Activated CD8-positive, alpha-beta T cell treated with anti-CD3 and anti-CD28 coated beads for 36 hours (primary cell): ENCODE results near the gene LIMS2. TPM values are rescaled to one million over a fixed set of nuclear protein-coding genes. Genes with fewer than 3 reads are reported as not detected.

Experiments used
- ATAC-seq: fragments of 200-7000 bp; cut with Tn5 transposase; one replicate; pipeline ENCODE4 v1.10.0; 2021; ENCODE audit warnings: mild to moderate bottlenecking, moderate library complexity
- CTCF ChIA-PET: fragments of 350-600 bp; sonication (Branson Sonifier 250); formaldehyde crosslinking; loops from one replicate; lab custom pipeline; 2021; ENCODE audit warnings: antibody characterized with exemption; lab: Charles Lee
- POLR2A ChIA-PET: fragments of 350-600 bp; sonication (Branson Sonifier 250); formaldehyde crosslinking; loops from one replicate; lab custom pipeline; 2021; ENCODE audit warnings: antibody characterized with exemption; lab: Charles Lee
- DNase-seq: peaks from one replicate; pipeline ENCODE4 v3.0.0-alpha.2; 2020
- H3K27ac Mint-ChIP-seq: one replicate; pipeline ENCODE4 v1.8.0; 2021; ENCODE audit warnings: mild to moderate bottlenecking, mixed read lengths
- H3K27me3 Mint-ChIP-seq: one replicate; pipeline ENCODE4 v1.8.0; 2021; ENCODE audit warnings: mixed read lengths
- H3K36me3 Mint-ChIP-seq: one replicate; pipeline ENCODE4 v1.8.0; 2021; ENCODE audit warnings: low read depth, mixed read lengths
- H3K4me1 Mint-ChIP-seq: one replicate; pipeline ENCODE4 v1.8.0; 2021; ENCODE audit warnings: low read depth, mixed read lengths
- H3K4me3 Mint-ChIP-seq: one replicate; pipeline ENCODE4 v1.8.0; 2021; ENCODE audit warnings: mild to moderate bottlenecking, moderate library complexity, mixed read lengths
- H3K9me3 Mint-ChIP-seq: one replicate; pipeline ENCODE4 v1.8.0; 2021; ENCODE audit warnings: mixed read lengths
- intact Hi-C: fragments of 100-400 bp; cut with micrococcal nuclease; formaldehyde crosslinking; loops from one replicate; pipeline ENCODE4 v1.10.0; 2022
- total RNA-seq, 2 experiments: library from RNA; stranded (reverse); gene quantifications; one replicate each; pipeline ENCODE4 v1.2.3, GENCODE V29; 2021
- TF ChIP-seq, protein P1 (sequence below): fragments of 200-600 bp; IDR thresholded peaks from one replicate; pipeline ENCODE4 v1.8.0; 2022; ENCODE audit warnings: antibody characterized with exemption, mild to moderate bottlenecking

Gene LIMS2
- total RNA-seq, 2 experiments from 2014 or later = 22.1 to 23.6 TPM

DNA sequence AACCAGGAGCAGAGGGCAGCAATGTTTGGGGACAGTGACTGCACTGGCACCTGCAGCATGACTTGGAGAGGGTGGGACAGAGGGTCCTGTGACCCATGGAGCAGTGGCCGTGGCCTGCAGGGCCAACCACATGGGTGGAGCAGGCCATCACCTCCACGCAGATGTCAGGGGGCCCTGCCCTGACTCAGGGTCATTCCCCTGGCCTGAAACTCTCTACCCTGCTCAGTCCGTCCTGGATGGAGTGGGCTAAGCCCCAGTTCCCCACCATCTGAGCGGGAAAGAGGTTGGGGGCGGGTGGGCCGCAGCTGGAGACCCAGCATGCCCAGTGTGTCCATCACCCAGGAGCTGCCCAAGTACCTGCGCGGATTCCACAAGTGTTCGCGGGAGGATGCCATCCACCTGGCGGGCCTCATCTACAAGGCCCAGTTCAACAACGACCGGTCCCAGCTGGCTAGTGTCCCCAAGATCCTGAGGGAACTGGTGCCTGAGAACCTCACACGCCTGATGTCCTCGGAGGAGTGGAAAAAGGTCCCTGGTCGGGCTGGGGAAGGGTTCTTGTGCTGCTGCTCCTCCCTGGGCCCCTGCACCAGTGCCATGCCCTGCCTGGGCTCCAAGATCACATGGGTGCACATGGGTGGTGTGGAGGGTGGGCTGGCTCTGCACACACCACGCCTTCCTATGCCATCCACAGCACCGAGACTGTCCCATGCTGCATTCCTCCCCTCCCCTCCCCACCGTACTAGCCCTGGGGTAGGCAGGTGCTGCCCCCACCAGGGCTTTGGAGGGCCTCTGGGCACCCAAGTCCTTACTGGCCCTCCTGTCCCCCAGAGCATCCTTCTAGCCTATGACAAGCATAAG is 39.7 kb downstream of the LIMS2 start:
- Mint-ChIP-seq H3K4me3 (no peak overlapping the region), H3K36me3 (no peaks in the 10 kb centered on the region), H3K27me3 (no peaks in the 10 kb centered on the region), H3K27ac (no peak overlapping the region), H3K9me3 (no peaks in the 10 kb centered on the region), H3K4me1 (peaks cover 61% of the 10 kb centered on the region)
- intact Hi-C loops = no loop called here
- DNase-seq = no peak
- ChIA-PET CTCF (interaction anchor here (5.9 kb wide), 1 partner anchor 44 kb away, joined by 39 read pairs; no protein-coding TSS in a partner anchor), POLR2A (no interaction called here)
- TF ChIP-seq, protein P1, sequence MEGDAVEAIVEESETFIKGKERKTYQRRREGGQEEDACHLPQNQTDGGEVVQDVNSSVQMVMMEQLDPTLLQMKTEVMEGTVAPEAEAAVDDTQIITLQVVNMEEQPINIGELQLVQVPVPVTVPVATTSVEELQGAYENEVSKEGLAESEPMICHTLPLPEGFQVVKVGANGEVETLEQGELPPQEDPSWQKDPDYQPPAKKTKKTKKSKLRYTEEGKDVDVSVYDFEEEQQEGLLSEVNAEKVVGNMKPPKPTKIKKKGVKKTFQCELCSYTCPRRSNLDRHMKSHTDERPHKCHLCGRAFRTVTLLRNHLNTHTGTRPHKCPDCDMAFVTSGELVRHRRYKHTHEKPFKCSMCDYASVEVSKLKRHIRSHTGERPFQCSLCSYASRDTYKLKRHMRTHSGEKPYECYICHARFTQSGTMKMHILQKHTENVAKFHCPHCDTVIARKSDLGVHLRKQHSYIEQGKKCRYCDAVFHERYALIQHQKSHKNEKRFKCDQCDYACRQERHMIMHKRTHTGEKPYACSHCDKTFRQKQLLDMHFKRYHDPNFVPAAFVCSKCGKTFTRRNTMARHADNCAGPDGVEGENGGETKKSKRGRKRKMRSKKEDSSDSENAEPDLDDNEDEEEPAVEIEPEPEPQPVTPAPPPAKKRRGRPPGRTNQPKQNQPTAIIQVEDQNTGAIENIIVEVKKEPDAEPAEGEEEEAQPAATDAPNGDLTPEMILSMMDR = no peak
- no peak for ATAC-seq

- ChIA-PET CTCF (interaction anchor here (5.9 kb wide), 1 partner anchor 43 kb away, joined by 39 read pairs; no protein-coding TSS in a partner anchor), POLR2A (no interaction called here)
- H3K27me3 Mint-ChIP-seq = no peaks in the 10 kb centered on the region
- TF ChIP-seq, protein P1 = no peak
- no peaks in the 10 kb centered on the region for H3K9me3 Mint-ChIP-seq
- no peak for ATAC-seq
- H3K4me1 Mint-ChIP-seq = peaks cover 56% of the 10 kb centered on the region
- DNase-seq = no peak
- no peak overlapping the region for H3K27ac Mint-ChIP-seq
- no peak overlapping the region for H3K4me3 Mint-ChIP-seq
- H3K36me3 Mint-ChIP-seq = no peaks in the 10 kb centered on the region
- intact Hi-C loops = no loop called here
Observed at GRCh38 chr2:127634626-127635379, 40.5 kb downstream of the LIMS2 start.

DNA sequence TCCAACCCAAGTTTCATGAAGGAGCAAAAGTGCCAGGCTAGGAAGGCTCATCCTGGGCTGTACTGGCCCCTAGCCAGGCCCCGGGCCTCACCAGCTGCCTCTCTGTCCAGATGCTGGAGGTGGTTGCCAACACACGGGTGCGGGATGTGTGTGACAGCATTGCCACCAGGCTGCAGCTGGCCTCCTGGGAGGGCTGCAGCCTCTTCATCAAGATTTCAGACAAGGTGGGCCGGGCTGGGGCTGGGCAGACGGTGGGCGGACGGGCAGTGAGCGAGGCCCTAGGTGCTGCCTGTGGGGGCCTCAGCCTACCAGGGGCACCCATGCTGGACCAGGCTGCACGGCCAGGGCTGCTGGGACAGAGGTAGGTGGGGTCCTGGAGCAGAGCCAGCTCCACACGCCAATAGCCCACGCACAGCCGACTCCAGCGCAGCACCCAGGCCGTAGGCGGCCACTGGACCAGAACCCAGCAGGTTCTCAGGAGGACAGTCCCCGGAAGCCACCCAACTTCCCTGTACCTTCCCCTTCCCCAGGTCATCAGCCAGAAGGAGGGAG is 41.2 kb downstream of the LIMS2 start:
- ATAC-seq = no peak
- no peaks in the 10 kb centered on the region for H3K27me3 Mint-ChIP-seq
- no peak overlapping the region for H3K4me3 Mint-ChIP-seq
- POLR2A ChIA-PET = no interaction called here
- TF ChIP-seq, protein P1 = no peak
- DNase-seq = no peak
- CTCF ChIA-PET = no interaction called here
- H3K9me3 Mint-ChIP-seq = no peaks in the 10 kb centered on the region
- no peaks in the 10 kb centered on the region for H3K36me3 Mint-ChIP-seq
- H3K4me1 Mint-ChIP-seq = peaks cover 51% of the 10 kb centered on the region
- intact Hi-C loops = no loop called here
- H3K27ac Mint-ChIP-seq = peak overlapping the region; percentile 5

GRCh38 chr2:127633556-127634065 is 41.7 kb downstream of the LIMS2 start:
- intact Hi-C loops = no loop called here
- H3K36me3 Mint-ChIP-seq = no peaks in the 10 kb centered on the region
- POLR2A ChIA-PET = no interaction called here
- TF ChIP-seq, protein P1 = no peak
- H3K27ac Mint-ChIP-seq = peak overlapping the region; percentile 75
- H3K4me1 Mint-ChIP-seq = peaks cover 47% of the 10 kb centered on the region
- ATAC-seq = peak; percentile 2
- H3K27me3 Mint-ChIP-seq = no peaks in the 10 kb centered on the region
- no peak for DNase-seq
- no peak overlapping the region for H3K4me3 Mint-ChIP-seq
- CTCF ChIA-PET = interaction anchor here (1.4 kb wide), 1 partner anchor 42 kb away, joined by 5 read pairs; no protein-coding TSS in a partner anchor
- no peaks in the 10 kb centered on the region for H3K9me3 Mint-ChIP-seq
